ENCODE results near the gene PDIA4.
A peak's percentile ranks its signal among the peaks of the same experiment; 100 is the strongest.

Gene PDIA4

DNA sequence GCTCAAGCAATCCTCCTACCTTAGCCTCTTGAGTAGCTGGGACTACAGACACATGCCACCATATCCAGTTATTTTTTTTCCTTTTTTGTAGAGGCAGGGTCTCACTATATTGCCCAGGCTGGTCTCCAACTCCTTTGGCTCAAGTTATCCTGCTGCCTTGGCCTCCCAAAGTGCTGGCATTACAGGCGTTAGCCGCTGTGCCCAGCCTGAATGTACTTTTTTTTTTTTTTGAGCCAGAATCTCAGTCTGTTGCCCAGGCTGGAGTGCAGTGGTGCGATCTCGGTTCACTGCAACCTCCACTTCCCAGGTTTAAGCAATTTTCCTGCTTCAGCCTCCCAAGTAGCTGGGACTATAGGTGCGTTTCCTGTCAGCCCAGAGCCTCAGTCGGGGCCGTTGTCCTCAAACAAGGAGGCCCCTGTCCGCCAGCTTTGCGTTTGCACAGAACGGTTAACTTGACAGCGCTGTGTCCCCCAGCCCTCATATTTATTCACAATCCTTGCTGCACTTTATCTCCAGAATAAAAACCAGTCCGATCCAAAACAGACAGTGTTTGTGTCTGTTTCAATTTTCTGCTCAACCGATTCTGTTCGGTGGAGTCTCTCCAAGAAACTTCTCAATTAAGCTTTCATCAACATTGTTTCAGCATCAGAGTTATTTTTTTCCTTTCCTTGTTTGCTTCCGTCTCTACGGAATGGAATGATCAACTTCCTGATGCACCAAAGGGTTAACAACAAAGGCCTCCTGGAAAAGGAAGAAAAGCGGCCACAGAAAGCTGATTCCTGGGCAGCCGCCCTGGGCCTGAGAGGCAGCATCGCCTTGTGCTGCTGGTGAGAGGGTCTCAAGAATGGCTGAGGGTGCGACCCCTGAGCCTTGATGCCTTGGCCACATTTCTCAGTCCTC lies 64.5 kb downstream of the PDIA4 start:
- DNase-seq = no peak

DNA sequence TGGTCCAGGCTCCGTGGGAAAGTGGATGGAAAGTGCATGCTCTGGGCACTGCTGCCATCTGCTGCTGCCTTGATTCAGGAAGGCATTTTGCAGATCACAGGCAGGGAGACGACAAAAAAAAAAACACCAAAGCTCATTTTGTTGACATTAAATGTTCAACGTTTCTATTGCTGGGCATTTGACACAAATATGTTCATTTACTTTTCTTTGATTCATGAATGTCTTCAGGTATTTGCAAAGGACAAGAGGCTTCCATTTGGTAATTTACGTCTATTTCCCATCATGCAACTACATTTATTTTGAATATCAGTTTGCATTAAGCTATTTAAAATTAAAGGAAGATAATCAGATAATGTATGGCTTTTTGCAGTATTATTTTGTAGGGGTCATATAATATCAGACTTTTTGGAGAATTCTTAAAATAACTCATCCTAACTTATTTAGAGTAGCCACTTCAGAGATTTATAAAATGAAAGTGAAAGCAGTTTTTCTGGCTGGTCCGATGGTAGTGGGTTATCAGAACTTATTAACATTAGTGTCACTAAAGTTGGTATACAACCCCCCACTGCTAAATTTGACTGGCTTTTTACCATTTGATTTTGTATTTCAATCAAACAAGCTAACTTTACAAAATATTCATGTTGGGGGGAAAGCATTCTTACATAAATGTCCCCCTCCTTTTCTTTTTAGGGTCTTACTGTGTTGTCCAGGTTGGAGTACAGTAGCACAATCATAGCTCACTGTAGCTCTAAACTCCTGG lies 65.3 kb downstream of the PDIA4 start:
- DNase-seq = peak; percentile 72

DNA sequence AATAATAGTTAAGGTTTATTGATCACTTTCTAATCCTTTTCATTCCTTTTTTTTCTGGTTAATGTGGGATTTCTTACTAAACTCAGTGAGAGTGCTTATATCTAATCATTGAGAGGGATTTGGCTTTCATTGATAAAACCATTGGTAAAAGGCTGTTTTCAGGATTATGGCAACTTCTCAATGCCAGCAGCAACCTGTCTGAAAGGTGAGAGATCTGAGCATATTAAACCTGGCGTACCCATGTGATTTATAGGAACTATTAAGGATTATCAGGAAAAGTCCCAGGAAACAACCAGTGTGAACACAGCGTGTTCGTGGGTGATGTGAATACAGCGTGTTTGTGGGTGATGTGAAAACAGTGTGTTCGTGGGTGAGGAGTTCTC lies 65.9 kb downstream of the PDIA4 start:
- no peak for DNase-seq

DNA sequence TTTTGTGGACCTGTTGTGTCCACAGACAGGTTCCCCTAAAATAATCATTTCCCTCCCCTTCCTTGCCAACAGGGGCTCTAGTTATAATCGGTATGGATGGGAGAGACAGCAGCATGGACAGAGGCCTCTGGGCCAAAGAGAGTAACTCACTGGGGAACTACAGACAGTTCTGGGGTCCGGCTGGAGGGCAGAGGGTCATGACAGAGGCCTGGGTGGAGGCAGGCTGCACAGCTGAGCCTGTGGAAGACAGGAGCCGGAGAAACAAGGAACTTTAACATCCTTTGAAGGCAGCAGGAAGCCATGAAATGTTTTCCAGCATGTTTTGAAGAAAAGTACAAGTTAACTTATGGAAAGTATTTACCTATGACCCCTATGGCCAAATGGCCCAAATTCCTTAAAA lies 68.6 kb downstream of the PDIA4 start:
- DNase-seq = no peak

DNA sequence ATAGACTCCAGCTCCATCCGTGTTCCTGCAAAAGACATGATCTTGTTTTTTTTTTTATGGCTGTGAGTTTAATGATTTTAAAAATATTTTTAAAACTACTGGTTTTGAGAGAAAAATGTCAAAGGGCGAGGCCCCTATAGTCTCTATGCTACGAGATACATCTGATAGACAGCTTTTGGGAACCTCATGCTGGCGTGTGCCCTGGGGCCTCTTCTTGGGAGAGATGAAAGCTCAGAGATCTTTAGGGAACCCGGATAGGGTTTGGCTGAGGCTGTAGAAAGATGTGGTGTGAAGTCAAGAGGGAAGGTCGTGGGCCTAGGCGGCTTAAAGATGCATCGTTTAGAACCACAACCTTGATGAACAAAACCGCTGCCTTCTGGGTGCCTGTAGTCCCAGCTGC lies 70.2 kb downstream of the PDIA4 start:
- DNase-seq = no peak

DNA sequence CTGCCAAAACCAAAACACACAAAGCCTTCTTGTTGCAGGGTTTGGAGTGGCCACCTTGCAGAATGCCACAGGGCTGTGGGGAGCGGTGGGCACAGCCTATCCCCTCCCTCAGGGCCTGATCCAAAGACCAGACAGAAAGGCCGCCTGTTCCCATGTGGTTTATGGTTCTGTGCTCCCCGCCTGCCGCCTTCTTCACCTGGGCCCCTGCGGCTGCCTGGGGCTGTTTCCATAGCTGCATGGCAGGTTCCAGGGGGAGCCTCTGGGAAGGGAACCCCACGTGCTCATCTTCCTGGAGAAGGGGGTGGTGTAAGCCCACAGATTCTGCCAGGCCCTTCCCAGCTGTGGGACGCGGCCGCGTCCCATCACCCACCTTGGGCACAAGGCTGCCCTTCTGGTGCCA lies 73.5 kb downstream of the PDIA4 start:
- DNase-seq = no peak

DNA sequence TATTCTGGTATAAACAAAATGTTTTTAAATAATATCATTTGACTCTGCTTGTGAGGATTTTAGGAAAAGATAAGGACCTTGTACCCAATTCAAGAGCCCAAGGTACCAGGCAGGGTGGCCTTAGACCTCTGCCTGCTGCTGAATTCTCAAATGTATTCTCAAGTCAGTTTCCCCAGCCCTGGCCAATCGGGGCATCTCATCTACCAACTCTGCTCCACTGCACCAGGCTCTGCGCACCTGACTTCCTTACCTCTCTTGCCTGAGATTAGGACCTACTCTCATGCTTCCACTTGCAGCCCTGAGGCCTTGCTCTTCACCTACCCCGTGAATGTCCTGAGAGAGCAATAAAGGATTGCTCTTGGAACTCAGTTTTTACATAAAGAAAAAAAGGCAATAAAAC lies 74.6 kb downstream of the PDIA4 start:
- DNase-seq = no peak
